ENCODE measurements around the gene TNFAIP1.

The TNFAIP1 gene

GRCh38 chr17:28372203-28372944, 36.8 kb downstream of the TNFAIP1 start:
- DNase-seq, result no peak

- no peak for DNase-seq
Observed at GRCh38 chr17:28372945-28373274, 37.3 kb downstream of the TNFAIP1 start.

GRCh38 chr17:28379814-28380801, 44.5 kb downstream of the TNFAIP1 start:
- no peak for DNase-seq

GRCh38 chr17:28381141-28381825, 45.7 kb downstream of the TNFAIP1 start:
- DNase-seq, result no peak

GRCh38 chr17:28384281-28385036, 48.9 kb downstream of the TNFAIP1 start:
- DNase-seq, result peak; percentile 63

GRCh38 chr17:28385037-28385400, 49.5 kb downstream of the TNFAIP1 start:
- DNase-seq, result no peak

- DNase-seq, result no peak
Observed at GRCh38 chr17:28385406-28385805, 49.8 kb downstream of the TNFAIP1 start.

- no peak for DNase-seq
Observed at GRCh38 chr17:28386391-28386790, 50.8 kb downstream of the TNFAIP1 start.

GRCh38 chr17:28388106-28388505, 52.5 kb downstream of the TNFAIP1 start:
- DNase-seq, result no peak

GRCh38 chr17:28390141-28390540, 54.6 kb downstream of the TNFAIP1 start:
- no peak for DNase-seq

GRCh38 chr17:28390563-28390962, 55.0 kb downstream of the TNFAIP1 start:
- DNase-seq, result no peak

GRCh38 chr17:28390984-28391383, 55.4 kb downstream of the TNFAIP1 start:
- DNase-seq, result no peak

- no peak for DNase-seq
Observed at GRCh38 chr17:28391401-28391800, 55.8 kb downstream of the TNFAIP1 start.

- DNase-seq, result no peak
Observed at GRCh38 chr17:28392491-28392890, 56.9 kb downstream of the TNFAIP1 start.

- no peak for DNase-seq
Observed at GRCh38 chr17:28394337-28395116, 59.0 kb downstream of the TNFAIP1 start.

- DNase-seq, result no peak
Observed at GRCh38 chr17:28395426-28395825, 59.9 kb downstream of the TNFAIP1 start.

- DNase-seq, result no peak
Observed at GRCh38 chr17:28395968-28396367, 60.4 kb downstream of the TNFAIP1 start.

All from CD4-positive, alpha-beta T cell treated with Interleukin-4 for 4 hours (primary cell).